GM12801 (cell line): Measurements from ENCODE around the gene TRNP1.

ENCODE experiments used
- TF ChIP-seq, protein P1 (sequence below): IDR thresholded peaks from one replicate; pipeline ENCODE4 v1.5.1; 2011; ENCODE audit warnings: control low read depth; ENCODE audit not compliant: insufficient read length; ENCODE audit errors: extremely low read depth

Gene TRNP1, protein sequence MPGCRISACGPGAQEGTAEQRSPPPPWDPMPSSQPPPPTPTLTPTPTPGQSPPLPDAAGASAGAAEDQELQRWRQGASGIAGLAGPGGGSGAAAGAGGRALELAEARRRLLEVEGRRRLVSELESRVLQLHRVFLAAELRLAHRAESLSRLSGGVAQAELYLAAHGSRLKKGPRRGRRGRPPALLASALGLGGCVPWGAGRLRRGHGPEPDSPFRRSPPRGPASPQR

DNA sequence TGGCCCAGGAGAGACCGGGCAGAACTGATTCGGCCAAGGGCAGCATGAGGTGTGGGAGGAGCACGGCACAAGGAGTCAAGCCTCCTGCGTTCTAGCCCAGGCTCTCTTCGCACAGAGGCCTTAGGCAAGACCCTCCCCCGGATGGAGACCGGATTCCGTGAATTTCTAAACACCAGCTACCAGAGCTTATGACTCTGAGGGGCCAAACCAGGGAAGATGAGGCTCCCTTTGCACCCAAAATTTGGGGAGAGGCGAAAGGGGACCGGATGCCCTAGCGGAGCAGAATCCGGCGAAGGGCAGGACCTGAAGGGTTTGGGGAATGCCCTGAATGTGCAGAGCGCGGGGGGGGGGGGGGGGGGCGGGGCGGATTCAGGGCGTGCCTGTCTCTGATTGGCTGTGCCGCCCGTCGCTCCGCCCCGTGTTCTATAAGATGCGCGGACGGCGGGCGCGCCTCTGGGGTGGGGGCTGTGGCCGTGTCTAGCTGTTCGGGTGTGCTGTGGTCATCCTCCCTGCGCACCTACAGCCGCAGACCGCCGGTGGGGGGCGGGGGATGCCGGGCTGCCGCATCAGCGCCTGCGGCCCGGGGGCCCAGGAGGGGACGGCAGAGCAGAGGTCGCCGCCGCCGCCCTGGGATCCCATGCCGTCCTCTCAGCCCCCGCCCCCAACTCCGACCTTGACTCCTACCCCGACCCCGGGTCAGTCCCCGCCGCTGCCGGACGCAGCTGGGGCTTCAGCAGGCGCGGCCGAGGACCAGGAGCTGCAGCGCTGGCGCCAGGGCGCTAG is at the start of gene TRNP1:
Gene TRNP1 (plus strand): TSS at position 456 of the 783 bp plus-strand sequence. CDS start 95 bp downstream, at position 551.
- TF ChIP-seq, protein P1, sequence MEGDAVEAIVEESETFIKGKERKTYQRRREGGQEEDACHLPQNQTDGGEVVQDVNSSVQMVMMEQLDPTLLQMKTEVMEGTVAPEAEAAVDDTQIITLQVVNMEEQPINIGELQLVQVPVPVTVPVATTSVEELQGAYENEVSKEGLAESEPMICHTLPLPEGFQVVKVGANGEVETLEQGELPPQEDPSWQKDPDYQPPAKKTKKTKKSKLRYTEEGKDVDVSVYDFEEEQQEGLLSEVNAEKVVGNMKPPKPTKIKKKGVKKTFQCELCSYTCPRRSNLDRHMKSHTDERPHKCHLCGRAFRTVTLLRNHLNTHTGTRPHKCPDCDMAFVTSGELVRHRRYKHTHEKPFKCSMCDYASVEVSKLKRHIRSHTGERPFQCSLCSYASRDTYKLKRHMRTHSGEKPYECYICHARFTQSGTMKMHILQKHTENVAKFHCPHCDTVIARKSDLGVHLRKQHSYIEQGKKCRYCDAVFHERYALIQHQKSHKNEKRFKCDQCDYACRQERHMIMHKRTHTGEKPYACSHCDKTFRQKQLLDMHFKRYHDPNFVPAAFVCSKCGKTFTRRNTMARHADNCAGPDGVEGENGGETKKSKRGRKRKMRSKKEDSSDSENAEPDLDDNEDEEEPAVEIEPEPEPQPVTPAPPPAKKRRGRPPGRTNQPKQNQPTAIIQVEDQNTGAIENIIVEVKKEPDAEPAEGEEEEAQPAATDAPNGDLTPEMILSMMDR: no peak

DNA sequence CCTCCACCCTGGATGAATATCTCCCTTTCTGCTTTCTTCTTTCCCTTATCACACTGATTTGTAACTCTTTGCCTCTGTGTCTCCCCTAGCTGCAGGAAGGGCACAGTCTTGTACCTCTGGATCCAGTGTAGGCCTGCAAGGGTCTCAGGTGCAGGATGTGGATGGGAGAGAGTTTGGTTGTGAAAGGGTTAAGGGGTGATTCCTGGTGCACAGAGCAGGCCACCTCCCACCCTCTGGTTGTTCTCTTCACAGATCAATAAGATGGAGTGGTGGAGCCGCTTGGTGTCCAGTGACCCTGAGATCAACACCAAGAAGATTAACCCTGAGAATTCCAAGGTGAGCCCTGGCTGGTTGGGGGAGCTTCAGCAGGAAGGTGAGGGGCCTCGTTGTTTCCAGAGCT is 48.4 kb upstream of the TRNP1 start:
- TF ChIP-seq, protein P1: no peak

DNA sequence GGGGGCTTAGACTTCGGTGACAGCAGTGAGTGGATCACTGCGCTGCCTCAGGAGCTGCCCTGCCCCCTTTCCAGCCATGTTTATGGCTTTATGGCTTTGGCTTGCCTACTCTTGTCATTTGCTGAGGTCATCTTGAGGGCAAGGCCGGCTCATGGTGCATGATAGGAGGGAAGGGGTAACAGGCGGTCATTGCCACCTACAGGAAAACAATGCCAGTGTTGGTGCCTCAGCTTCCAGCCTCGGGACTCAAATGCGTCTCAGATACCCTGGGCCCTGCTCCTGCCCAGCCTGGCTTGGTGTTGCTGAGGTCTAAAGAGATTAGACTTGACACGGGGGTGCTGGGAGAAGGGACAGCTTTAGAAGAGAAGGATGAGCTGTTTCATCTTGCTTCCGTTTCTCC is 47.8 kb upstream of the TRNP1 start:
- TF ChIP-seq, protein P1: no peak

DNA sequence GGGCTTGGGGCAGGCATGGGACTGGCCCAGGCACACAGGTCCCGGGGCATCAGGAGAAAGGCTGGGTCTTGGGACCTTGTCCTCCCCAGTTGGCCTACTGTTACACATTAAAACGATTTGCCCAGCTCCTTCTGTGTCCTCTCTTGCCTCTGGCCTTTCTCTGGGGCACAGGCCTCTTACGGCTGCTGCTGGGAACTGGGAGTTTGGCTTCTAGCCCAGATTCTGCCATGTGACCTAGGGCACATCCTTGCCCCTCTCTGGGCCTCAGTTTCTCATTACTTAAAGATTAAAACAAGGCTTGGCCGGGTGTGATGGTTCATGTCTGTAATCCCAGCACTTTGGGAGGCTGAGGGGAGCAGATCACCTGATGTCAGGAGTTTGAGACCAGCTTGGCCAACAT is 47.2 kb upstream of the TRNP1 start:
- TF ChIP-seq, protein P1: no peak

DNA sequence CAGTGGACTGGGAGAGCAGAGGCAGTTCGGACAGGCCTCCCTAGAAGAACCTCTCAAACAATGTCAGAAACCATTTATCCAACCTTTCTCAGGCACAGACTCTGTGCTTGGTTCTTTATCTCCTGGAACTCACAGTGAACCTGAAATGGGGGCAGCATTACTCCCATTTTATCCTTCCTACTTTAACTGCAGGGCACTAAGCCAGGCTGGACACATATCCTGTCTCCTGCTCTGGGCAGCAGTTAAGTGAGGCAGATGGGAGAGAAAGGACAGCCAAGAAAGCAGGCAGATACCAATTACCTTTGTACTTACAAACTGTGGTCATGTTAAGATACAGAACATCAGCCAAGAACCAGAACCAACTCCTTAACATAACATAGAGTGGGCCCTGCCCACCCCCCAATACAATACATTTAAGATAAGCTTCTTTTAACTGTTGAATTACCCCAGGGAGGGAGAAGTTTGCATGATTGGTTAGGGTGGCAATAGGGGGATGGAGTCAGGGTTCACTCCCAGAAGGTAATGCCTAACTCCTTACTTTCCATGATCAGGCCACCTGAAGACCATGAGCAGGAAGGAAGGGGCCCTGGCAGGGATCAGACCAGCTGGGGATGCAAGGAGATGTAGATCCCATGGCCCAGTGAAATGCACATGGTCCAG is 44.1 kb upstream of the TRNP1 start:
- TF ChIP-seq, protein P1: no peak

DNA sequence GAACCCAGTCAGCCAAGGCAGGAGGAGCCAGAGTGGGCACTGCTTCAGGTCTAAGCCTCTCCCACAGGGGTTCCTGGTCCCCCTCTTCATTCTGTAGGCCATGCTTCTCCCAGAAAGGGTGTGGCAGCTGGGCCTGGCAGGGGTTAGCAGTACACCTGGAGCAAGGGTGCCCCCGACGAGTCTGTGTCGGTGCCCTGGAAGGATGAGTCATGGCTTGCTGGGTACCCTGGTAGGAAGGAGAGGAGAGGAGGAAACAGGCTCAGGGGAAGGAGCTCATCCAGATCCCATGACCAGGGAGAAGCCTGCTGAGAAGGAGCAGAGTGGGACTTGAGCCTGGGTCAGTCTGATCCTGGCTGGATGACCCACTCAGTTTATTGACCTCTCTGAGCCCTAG is 43.6 kb upstream of the TRNP1 start:
- TF ChIP-seq, protein P1: no peak

DNA sequence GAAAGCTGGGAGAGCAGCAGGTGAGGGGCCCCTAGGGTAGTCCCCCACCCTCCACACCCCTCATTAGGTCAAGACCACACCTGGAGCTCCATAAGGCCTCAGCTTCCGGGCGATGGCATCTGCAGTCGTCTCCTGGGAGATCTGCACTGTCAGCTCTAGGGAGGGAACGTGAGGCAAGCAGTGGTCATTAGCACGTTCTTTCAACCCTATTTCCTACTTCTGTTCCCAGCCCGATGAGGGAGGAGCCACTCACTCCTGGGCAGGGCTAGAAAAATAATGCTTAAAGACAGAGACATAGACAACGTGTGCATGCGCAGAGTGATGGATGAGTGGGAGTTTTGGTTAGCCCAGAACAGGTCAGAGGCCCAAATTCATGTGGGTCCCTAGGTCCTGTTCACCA is 42.9 kb upstream of the TRNP1 start:
- TF ChIP-seq, protein P1: no peak
